ENCODE data around the gene SPATA3.

DNA sequence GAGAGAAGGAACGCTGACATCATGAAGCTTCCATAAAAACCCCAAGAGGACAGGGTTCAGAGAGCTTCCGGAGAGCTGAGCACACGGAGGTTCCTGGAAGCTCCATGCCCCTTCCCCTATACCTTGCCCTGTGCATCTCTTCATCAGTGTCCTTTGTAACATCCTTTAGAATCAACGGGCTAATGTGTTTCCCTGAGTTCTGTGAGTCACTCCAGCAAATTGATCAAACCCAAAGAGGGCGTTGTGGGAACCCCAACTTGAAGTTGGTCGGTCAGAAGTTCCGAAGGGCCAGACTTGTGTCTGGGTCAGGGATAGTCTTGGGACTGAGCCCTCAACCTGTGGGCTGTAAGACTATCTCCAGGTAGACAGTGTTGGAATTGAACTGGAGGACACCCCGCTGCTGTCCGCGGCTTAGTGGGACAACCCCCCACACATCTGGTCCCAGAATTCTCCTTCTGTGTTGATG is 45.0 kb upstream of the SPATA3 start:
- TF ChIP-seq, protein P1, sequence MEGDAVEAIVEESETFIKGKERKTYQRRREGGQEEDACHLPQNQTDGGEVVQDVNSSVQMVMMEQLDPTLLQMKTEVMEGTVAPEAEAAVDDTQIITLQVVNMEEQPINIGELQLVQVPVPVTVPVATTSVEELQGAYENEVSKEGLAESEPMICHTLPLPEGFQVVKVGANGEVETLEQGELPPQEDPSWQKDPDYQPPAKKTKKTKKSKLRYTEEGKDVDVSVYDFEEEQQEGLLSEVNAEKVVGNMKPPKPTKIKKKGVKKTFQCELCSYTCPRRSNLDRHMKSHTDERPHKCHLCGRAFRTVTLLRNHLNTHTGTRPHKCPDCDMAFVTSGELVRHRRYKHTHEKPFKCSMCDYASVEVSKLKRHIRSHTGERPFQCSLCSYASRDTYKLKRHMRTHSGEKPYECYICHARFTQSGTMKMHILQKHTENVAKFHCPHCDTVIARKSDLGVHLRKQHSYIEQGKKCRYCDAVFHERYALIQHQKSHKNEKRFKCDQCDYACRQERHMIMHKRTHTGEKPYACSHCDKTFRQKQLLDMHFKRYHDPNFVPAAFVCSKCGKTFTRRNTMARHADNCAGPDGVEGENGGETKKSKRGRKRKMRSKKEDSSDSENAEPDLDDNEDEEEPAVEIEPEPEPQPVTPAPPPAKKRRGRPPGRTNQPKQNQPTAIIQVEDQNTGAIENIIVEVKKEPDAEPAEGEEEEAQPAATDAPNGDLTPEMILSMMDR (IDR thresholded peaks at IDR 0.05; ENCODE audit: low read length), result no peak
- TF ChIP-seq EZH2 (IDR thresholded peaks at IDR 0.05; ENCODE audit: borderline replicate concordance, low read length), result no peak

Measured in OCI-LY1 (cell line).